Dedifferentiated amniotic fluid mesenchymal stem cell (primary cell): Measurements from ENCODE around the gene POU2F2.
"Not testable (repeated sequence)": the region's sequence is repeated elsewhere in the genome, so short reads cannot be mapped to it uniquely, and the experiment has no call there.

Experiments used
- DNase-seq: peaks from one replicate; pipeline ENCODE4 v3.0.0-alpha.2; 2016; ENCODE audit errors: extremely low spot score

POU2F2 gene

GRCh38 chr19:42100241-42100640, 32.0 kb downstream of the POU2F2 start:
- not testable (repeated sequence) for DNase-seq

- no peak for DNase-seq
Observed at GRCh38 chr19:42099336-42099925, 32.8 kb downstream of the POU2F2 start.

GRCh38 chr19:42098781-42099180, 33.5 kb downstream of the POU2F2 start:
- no peak for DNase-seq

- DNase-seq: no peak
Observed at GRCh38 chr19:42097461-42097860, 34.8 kb downstream of the POU2F2 start.

- no peak for DNase-seq
Observed at GRCh38 chr19:42096255-42096837, 35.9 kb downstream of the POU2F2 start.

GRCh38 chr19:42095814-42096230, 36.4 kb downstream of the POU2F2 start:
- no peak for DNase-seq

- DNase-seq: no peak
Observed at GRCh38 chr19:42095142-42095813, 37.0 kb downstream of the POU2F2 start.

GRCh38 chr19:42093926-42094325, 38.3 kb downstream of the POU2F2 start:
- no peak for DNase-seq

GRCh38 chr19:42093505-42093904, 38.7 kb downstream of the POU2F2 start:
- no peak for DNase-seq

- DNase-seq: no peak
Observed at GRCh38 chr19:42092350-42092749, 39.9 kb downstream of the POU2F2 start.

- DNase-seq: no peak
Observed at GRCh38 chr19:42091742-42092141, 40.5 kb downstream of the POU2F2 start.

GRCh38 chr19:42091300-42091699, 40.9 kb downstream of the POU2F2 start:
- no peak for DNase-seq

- no peak for DNase-seq
Observed at GRCh38 chr19:42090672-42091071, 41.6 kb downstream of the POU2F2 start.

- no peak for DNase-seq
Observed at GRCh38 chr19:42089772-42090171, 42.5 kb downstream of the POU2F2 start.

GRCh38 chr19:42089191-42089750, 43.0 kb downstream of the POU2F2 start:
- no peak for DNase-seq

GRCh38 chr19:42088471-42089190, 43.6 kb downstream of the POU2F2 start:
- DNase-seq: peak; percentile 38

- no peak for DNase-seq
Observed at GRCh38 chr19:42086770-42087550, 45.3 kb downstream of the POU2F2 start.

GRCh38 chr19:42086188-42086736, 46.0 kb downstream of the POU2F2 start:
- DNase-seq: no peak

- no peak for DNase-seq
Observed at GRCh38 chr19:42083537-42083936, 48.7 kb downstream of the POU2F2 start.

- DNase-seq: peak; percentile 22
Observed at GRCh38 chr19:42081584-42082203, 50.6 kb downstream of the POU2F2 start.
